Liver (tissue), 9 donors: ENCODE data around the gene RAB2B. TPM values are rescaled to one million over a fixed set of nuclear protein-coding genes. Genes with fewer than 3 reads are reported as not detected.

Experiments
- DNase-seq: peaks from one replicate; pipeline ENCODE4 v3.0.0-alpha.2; 2017; ENCODE audit warnings: low spot score
- H3K27ac ChIP-seq, 2 donors: one replicate each; pipeline ENCODE4 v1.7.0; 2013; ENCODE audit warnings: inconsistent platforms in 2 of 2, low read length in 2 of 2, control low read depth in 1 of 2, low read depth in 1 of 2, mild to moderate bottlenecking in 1 of 2
- H3K27me3 ChIP-seq, 4 donors: one replicate each; pipeline versions ENCODE4 v1.6.1 to v1.7.0; 2013; ENCODE audit warnings: low read length in 3 of 4, inconsistent platforms in 1 of 4, mild to moderate bottlenecking in 1 of 4, moderate library complexity in 1 of 4; ENCODE audit not compliant: control insufficient read depth in 4 of 4, insufficient read depth in 4 of 4
- H3K36me3 ChIP-seq, 4 donors: one replicate each; pipeline versions ENCODE4 v1.6.1 to v1.7.0; 2013; ENCODE audit warnings: low read length in 3 of 4, mild to moderate bottlenecking in 3 of 4, low read depth in 1 of 4, moderate library complexity in 1 of 4; ENCODE audit not compliant: control insufficient read depth in 4 of 4, insufficient read depth in 3 of 4
- H3K4me1 ChIP-seq, 4 donors: one replicate each; pipeline versions ENCODE4 v1.6.1 to v1.7.0; 2013; ENCODE audit warnings: low read length in 3 of 4, mild to moderate bottlenecking in 3 of 4, moderate library complexity in 1 of 4; ENCODE audit not compliant: control insufficient read depth in 4 of 4, insufficient read depth in 4 of 4
- H3K4me3 ChIP-seq, 3 donors: one replicate each; pipeline versions ENCODE4 v1.6.1 to v1.7.0; 2013; ENCODE audit warnings: low read length in 3 of 3, control low read depth in 1 of 3, low read depth in 1 of 3, mild to moderate bottlenecking in 1 of 3
- H3K9ac ChIP-seq, 2 donors: one replicate each; pipeline ENCODE4 v1.7.0; 2013; ENCODE audit warnings: low read length in 2 of 2, mild to moderate bottlenecking in 2 of 2, moderate library complexity in 2 of 2, control low read depth in 1 of 2, low read depth in 1 of 2
- H3K9me3 ChIP-seq, 4 donors: one replicate each; pipeline versions ENCODE4 v1.6.1 to v1.7.0; 2013; ENCODE audit warnings: low read length in 3 of 4; ENCODE audit not compliant: control insufficient read depth in 4 of 4
- CTCF ChIP-seq: fragments of 150-350 bp; IDR thresholded peaks from 2 replicates; pipeline ENCODE4 v1.5.1; 2017; ENCODE audit warnings: improper control_type of control experiment, low read depth, low read length; ENCODE audit not compliant: missing input control
- FOXA1 ChIP-seq: IDR thresholded peaks from 2 replicates; pipeline ENCODE4 v1.6.1; 2016; ENCODE audit warnings: antibody characterized with exemption
- RAD21 ChIP-seq, 2 donors: IDR thresholded peaks; 2 replicates each; pipeline ENCODE4 v1.6.1; 2016; ENCODE audit warnings: antibody characterized with exemption in 2 of 2, mild to moderate bottlenecking in 2 of 2
- RXRA ChIP-seq, 2 donors: IDR thresholded peaks; 2 replicates each; pipeline ENCODE4 v1.6.1; 2017 to 2018; ENCODE audit warnings: antibody characterized with exemption in 2 of 2, mild to moderate bottlenecking in 1 of 2
- TAF1 ChIP-seq: conservative IDR thresholded peaks from 2 replicates; pipeline ENCODE4 v1.6.1; 2016; ENCODE audit warnings: antibody characterized with exemption, mild to moderate bottlenecking
- YY1 ChIP-seq: IDR thresholded peaks from 2 replicates; pipeline ENCODE4 v1.6.1; 2016; ENCODE audit warnings: antibody characterized with exemption, mild to moderate bottlenecking
- ZBTB33 ChIP-seq: IDR thresholded peaks from 2 replicates; pipeline ENCODE4 v1.6.1; 2016; ENCODE audit warnings: antibody characterized with exemption
- WGBS: extraction: QIAGEN DNeasy Blood & Tissue Kit; methylation state at CpG from one replicate; pipeline ENCODE4 v1.1.7; 2013; 5-methylcytosine and 5-hydroxymethylcytosine counted together
- polyA plus RNA-seq, 2 donors: library from polyadenylated mRNA; stranded (reverse) in 1 of 2; unstranded in 1 of 2; fragments of 200-250 nt in 1 of 2; fragments of >200 nt in 1 of 2; fragmentation: Nextera tagmentation in 1 of 2; extraction: Ambion mirVana in 1 of 2; gene quantifications; one replicate each; pipeline versions ENCODE4 v1.2.1 to v1.2.3, GENCODE V29; 2013 to 2015
- total RNA-seq, 2 donors: library from RNA; depleted of rRNA; stranded (reverse); fragments of >200 nt; gene quantifications; one replicate each; pipeline ENCODE4 v1.2.3, GENCODE V29; 2014
- TF ChIP-seq, protein P1 (sequence below): IDR thresholded peaks from 2 replicates; pipeline ENCODE4 v1.6.1; 2016; ENCODE audit warnings: antibody characterized with exemption
- TF ChIP-seq, protein P2 (sequence below): IDR thresholded peaks from 2 replicates; pipeline ENCODE4 v1.6.1; 2016; ENCODE audit warnings: antibody characterized with exemption, mild to moderate bottlenecking
- donor health status: healthy.
- donor health status: healthy.
- donor health status: healthy.
- donor health status: healthy.
- donor health status: healthy.

RAB2B gene
- total and polyA plus RNA-seq, 4 donors: 4.2 to 60.9 (median 10.4) TPM

- Histone ChIP-seq H3K27ac (no peak overlapping the region), H3K27me3 (no peaks in the 10 kb centered on the region), H3K9me3 (no peaks in the 10 kb centered on the region), H3K4me3 (no peak overlapping the region), H3K36me3 (no peaks in the 10 kb centered on the region), H3K9ac (no peak overlapping the region), H3K4me1 (no peaks in the 10 kb centered on the region)
- WGBS: 88% methylated on average over 2 of the region's 2 CpGs
- no peak for TF ChIP-seq RAD21 (IDR thresholded peaks at IDR 0.05)
- no peak for TF ChIP-seq YY1
- TF ChIP-seq RXRA (IDR thresholded peaks at IDR 0.05): no peak
- TF ChIP-seq, protein P1, sequence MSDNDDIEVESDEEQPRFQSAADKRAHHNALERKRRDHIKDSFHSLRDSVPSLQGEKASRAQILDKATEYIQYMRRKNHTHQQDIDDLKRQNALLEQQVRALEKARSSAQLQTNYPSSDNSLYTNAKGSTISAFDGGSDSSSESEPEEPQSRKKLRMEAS: no peak
- no peak for TF ChIP-seq ZBTB33
- DNase-seq: no peak
These were observed 42.0 kb upstream of the RAB2B start for GRCh38 chr14:21518725-21519124.

DNA sequence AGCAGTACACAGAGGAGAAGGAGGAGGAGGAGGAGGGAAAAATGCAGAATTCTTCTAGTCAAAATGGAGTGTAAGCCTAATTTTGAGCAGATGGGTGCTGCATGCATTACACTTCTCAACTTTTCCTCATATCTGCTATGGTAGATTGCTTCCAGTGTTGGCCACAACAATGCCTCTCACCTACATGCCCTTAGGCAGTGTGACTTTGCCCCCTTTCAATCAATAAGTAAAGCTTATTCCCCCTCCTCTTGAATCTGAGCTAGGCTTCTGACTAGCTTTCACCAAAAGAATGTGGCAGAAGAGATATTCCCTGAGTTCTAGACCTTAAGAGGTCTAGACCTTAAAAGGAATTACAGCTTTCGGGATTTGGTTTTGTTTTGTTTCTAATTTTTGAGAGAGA is 37.6 kb upstream of the RAB2B start:
- TF ChIP-seq RXRA (IDR thresholded peaks at IDR 0.05) (no peak), FOXA1 (no peak), TAF1 (no peak), CTCF (no peak)
- TF ChIP-seq, protein P2, sequence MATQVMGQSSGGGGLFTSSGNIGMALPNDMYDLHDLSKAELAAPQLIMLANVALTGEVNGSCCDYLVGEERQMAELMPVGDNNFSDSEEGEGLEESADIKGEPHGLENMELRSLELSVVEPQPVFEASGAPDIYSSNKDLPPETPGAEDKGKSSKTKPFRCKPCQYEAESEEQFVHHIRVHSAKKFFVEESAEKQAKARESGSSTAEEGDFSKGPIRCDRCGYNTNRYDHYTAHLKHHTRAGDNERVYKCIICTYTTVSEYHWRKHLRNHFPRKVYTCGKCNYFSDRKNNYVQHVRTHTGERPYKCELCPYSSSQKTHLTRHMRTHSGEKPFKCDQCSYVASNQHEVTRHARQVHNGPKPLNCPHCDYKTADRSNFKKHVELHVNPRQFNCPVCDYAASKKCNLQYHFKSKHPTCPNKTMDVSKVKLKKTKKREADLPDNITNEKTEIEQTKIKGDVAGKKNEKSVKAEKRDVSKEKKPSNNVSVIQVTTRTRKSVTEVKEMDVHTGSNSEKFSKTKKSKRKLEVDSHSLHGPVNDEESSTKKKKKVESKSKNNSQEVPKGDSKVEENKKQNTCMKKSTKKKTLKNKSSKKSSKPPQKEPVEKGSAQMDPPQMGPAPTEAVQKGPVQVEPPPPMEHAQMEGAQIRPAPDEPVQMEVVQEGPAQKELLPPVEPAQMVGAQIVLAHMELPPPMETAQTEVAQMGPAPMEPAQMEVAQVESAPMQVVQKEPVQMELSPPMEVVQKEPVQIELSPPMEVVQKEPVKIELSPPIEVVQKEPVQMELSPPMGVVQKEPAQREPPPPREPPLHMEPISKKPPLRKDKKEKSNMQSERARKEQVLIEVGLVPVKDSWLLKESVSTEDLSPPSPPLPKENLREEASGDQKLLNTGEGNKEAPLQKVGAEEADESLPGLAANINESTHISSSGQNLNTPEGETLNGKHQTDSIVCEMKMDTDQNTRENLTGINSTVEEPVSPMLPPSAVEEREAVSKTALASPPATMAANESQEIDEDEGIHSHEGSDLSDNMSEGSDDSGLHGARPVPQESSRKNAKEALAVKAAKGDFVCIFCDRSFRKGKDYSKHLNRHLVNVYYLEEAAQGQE: no peak
- H3K9ac ChIP-seq: no peak overlapping the region
- WGBS: 100% methylated on average over 1 of the region's 1 CpG
- no peaks in the 10 kb centered on the region for H3K27me3 ChIP-seq
- no peak for DNase-seq
- no peak overlapping the region for H3K4me3 ChIP-seq
- no peaks in the 10 kb centered on the region for H3K36me3 ChIP-seq
- H3K4me1 ChIP-seq: peaks cover 0 to 18% (median 11%) of the 10 kb centered on the region in 4 donors
- H3K9me3 ChIP-seq: no peaks in the 10 kb centered on the region
- no peak overlapping the region for H3K27ac ChIP-seq
